Small intestine (tissue), 7 donors: Measurements from ENCODE around the gene LIN37. TPM values are rescaled to one million over a fixed set of nuclear protein-coding genes. Genes with fewer than 3 reads are reported as not detected.

Experiments
- DNase-seq, 2 donors: peaks; one replicate each; pipeline versions ENCODE4 v3.0.0 to v3.0.0-alpha.2; 2013
- FAIRE-seq: peaks from 2 replicates; lab custom pipeline; 2012; peaks lifted over from hg19 to GRCh38; lab: Jason Lieb, UNC
- H3K27ac ChIP-seq, 3 donors: one replicate each; pipeline ENCODE4 v1.5.1; 2013; ENCODE audit warnings: low read length in 2 of 3, mild to moderate bottlenecking in 2 of 3, control low read depth in 1 of 3, inconsistent platforms in 1 of 3, low read depth in 1 of 3, moderate library complexity in 1 of 3
- H3K27me3 ChIP-seq, 3 donors: one replicate each; pipeline ENCODE4 v1.6.1; 2013; ENCODE audit warnings: low read length in 3 of 3, inconsistent platforms in 1 of 3; ENCODE audit not compliant: control insufficient read depth in 3 of 3, insufficient read depth in 3 of 3
- H3K36me3 ChIP-seq, 3 donors: one replicate each; pipeline ENCODE4 v1.6.1; 2013; ENCODE audit warnings: low read length in 3 of 3, inconsistent platforms in 1 of 3, low read depth in 1 of 3, mild to moderate bottlenecking in 1 of 3, moderate library complexity in 1 of 3; ENCODE audit not compliant: control insufficient read depth in 3 of 3, insufficient read depth in 2 of 3
- H3K4me1 ChIP-seq, 3 donors: one replicate each; pipeline ENCODE4 v1.6.1; 2013; ENCODE audit warnings: low read length in 2 of 3, inconsistent platforms in 1 of 3, low read depth in 1 of 3, mild to moderate bottlenecking in 1 of 3, moderate library complexity in 1 of 3; ENCODE audit not compliant: control insufficient read depth in 3 of 3, insufficient read depth in 2 of 3
- H3K4me3 ChIP-seq, 3 donors: one replicate each; pipeline ENCODE4 v1.5.1; 2013; ENCODE audit warnings: low read length in 3 of 3, control low read depth in 1 of 3, inconsistent platforms in 1 of 3, low read depth in 1 of 3, mild to moderate bottlenecking in 1 of 3, moderate library complexity in 1 of 3
- H3K9me3 ChIP-seq, 2 donors: one replicate each; pipeline ENCODE4 v1.6.1; 2013; ENCODE audit warnings: low read depth in 1 of 2, low read length in 1 of 2; ENCODE audit not compliant: control insufficient read depth in 2 of 2, insufficient read depth in 1 of 2
- WGBS, 3 donors: extraction: QIAGEN DNeasy Blood & Tissue Kit; methylation state at CpG; one replicate each; pipeline ENCODE4 v1.1.7; 2013; 5-methylcytosine and 5-hydroxymethylcytosine counted together
- polyA plus RNA-seq, 4 donors: library from polyadenylated mRNA; stranded (reverse) in 3 of 4; unstranded in 1 of 4; fragments of 200-250 nt in 3 of 4; fragments of 120-200 nt in 1 of 4; gene quantifications; one replicate each; pipeline versions ENCODE4 v1.2.1 to v1.2.3, GENCODE V29; 2013
- donor health status: healthy with polysubstance abuse.
- donor health status: control.
- donor health status: control.
- donor health status: Bipolar disorder and iron deficiency.
- donor health status: healthy.

Gene LIN37
- polyA plus RNA-seq, 4 donors: 9.6 to 58.6 (median 26.7) TPM

DNA sequence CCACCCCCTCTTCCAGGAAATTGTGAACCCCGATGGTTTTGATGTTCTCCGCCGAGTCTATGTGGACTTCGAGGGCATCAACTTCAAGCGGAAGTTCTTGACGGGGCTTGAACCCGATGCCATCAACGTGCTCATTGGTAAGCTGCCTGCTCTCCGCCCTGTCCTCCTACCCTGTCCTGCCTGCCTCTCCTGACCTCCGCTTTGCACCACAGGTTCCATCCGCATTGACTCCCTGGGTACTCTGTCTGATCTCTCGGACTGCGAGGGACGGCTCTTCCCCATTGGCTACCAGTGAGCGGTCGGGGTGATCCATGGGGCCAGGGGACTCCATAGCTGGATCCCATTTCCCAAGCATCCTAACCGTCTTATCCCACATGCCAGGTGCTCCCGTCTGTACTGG is 18.1 kb upstream of the LIN37 start:
- no peak overlapping the region for H3K27ac ChIP-seq
- DNase-seq (no peak), FAIRE-seq (no peak)
- no peak overlapping the region for H3K4me3 ChIP-seq
- no peaks in the 10 kb centered on the region for H3K4me1 ChIP-seq
- WGBS, 3 donors: 95 to 96% (median 95%) methylated on average over 18 of the region's 18 CpGs
- peaks cover 36 to 98% (median 62%) of the 10 kb centered on the region in 3 donors for H3K36me3 ChIP-seq
- H3K27me3 ChIP-seq: no peaks in the 10 kb centered on the region
- H3K9me3 ChIP-seq: no peaks in the 10 kb centered on the region

GRCh38 chr19:35731353-35731752 is 17.0 kb upstream of the LIN37 start:
- Histone ChIP-seq H3K9me3 (no peaks in the 10 kb centered on the region), H3K36me3 (peaks cover 31 to 96% (median 57%) of the 10 kb centered on the region in 3 donors), H3K27ac (no peak overlapping the region), H3K27me3 (no peaks in the 10 kb centered on the region), H3K4me1 (no peaks in the 10 kb centered on the region), H3K4me3 (no peak overlapping the region)
- FAIRE-seq: no peak
- DNase-seq: no peak
- 77 to 87% (median 84%) methylated on average over 8 to 9 of the region's 9 CpGs for WGBS, 3 donors

DNA sequence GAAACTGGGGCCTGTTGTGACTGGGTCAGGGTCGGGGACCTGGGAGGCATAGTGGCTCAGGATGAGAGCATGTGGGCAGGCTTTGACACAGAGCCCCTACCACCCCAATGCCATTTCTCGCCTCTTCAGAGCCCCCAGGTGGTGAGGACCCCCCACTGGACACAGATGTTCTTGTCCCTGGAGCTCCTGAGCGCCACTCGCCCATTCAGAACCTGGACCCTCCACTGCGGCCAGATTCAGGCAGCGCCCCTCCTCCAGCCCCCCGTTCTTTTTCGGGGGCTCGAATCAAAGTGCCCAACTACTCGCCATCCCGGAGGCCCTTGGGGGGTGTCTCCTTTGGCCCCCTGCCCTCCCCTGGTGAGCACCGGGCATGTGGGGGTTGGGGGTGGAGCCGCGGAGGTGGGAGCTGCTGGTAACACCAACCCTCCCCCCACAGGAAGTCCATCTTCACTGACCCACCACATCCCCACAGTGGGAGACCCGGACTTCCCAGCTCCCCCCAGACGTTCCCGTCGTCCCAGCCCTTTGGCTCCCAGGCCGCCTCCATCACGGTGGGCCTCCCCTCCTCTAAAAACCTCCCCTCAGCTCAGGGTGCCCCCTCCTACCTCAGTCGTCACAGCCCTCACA is 16.5 kb upstream of the LIN37 start:
- no peak overlapping the region for H3K27ac ChIP-seq
- no peaks in the 10 kb centered on the region for H3K9me3 ChIP-seq
- WGBS, 3 donors: 91 to 96% (median 93%) methylated on average over 20 to 21 of the region's 21 CpGs
- FAIRE-seq (no peak), DNase-seq (no peak)
- H3K27me3 ChIP-seq: no peaks in the 10 kb centered on the region
- H3K4me1 ChIP-seq: no peaks in the 10 kb centered on the region
- peaks cover 30 to 97% (median 57%) of the 10 kb centered on the region in 3 donors for H3K36me3 ChIP-seq
- no peak overlapping the region for H3K4me3 ChIP-seq

DNA sequence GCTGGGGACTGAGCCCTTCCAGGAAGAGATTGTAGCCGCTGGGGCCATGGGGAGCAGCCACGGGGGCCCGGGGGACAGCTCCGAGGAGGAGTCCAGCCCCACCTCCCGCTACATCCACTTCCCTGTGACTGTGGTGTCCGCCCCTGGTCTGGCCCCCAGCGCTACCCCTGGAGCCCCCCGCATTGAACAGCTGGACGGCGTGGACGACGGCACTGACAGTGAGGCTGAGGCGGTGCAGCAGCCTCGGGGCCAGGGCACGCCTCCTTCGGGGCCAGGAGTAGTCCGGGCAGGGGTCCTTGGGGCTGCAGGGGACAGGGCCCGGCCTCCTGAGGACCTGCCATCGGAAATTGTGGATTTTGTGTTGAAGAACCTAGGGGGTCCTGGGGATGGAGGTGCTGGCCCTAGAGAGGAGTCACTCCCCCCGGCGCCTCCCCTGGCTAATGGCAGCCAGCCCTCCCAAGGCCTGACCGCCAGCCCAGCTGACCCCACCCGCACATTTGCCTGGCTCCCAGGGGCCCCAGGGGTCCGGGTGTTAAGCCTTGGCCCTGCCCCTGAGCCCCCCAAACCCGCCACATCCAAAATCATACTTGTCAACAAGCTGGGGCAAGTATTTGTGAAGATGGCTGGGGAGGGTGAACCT is 15.7 kb upstream of the LIN37 start:
- DNase-seq: no peak

GRCh38 chr19:35733180-35734125 is 14.9 kb upstream of the LIN37 start:
- H3K27me3 ChIP-seq: no peaks in the 10 kb centered on the region
- H3K27ac ChIP-seq: no peak overlapping the region
- WGBS, 3 donors: 88 to 91% (median 90%) methylated on average over 29 to 35 of the region's 35 CpGs
- no peaks in the 10 kb centered on the region for H3K4me1 ChIP-seq
- FAIRE-seq (no peak), DNase-seq (no peak)
- H3K36me3 ChIP-seq: peaks cover 29 to 97% (median 44%) of the 10 kb centered on the region in 3 donors
- H3K4me3 ChIP-seq: no peak overlapping the region
- no peaks in the 10 kb centered on the region for H3K9me3 ChIP-seq

More for the DNA sequence above, 15.7 kb upstream of the LIN37 start:
- no peak for FAIRE-seq
- H3K9me3 ChIP-seq: no peaks in the 10 kb centered on the region
- peaks cover 28 to 97% (median 50%) of the 10 kb centered on the region in 3 donors for H3K36me3 ChIP-seq
- no peaks in the 10 kb centered on the region for H3K27me3 ChIP-seq
- H3K4me3 ChIP-seq: no peak overlapping the region
- 89% methylated on average over 23 to 25 of the region's 25 CpGs for WGBS, 3 donors
- H3K27ac ChIP-seq: no peak overlapping the region
- no peaks in the 10 kb centered on the region for H3K4me1 ChIP-seq

GRCh38 chr19:35734273-35734672 is 14.1 kb upstream of the LIN37 start:
- FAIRE-seq: no peak
- WGBS, 3 donors: 91 to 95% (median 92%) methylated on average over 8 of the region's 8 CpGs

DNA sequence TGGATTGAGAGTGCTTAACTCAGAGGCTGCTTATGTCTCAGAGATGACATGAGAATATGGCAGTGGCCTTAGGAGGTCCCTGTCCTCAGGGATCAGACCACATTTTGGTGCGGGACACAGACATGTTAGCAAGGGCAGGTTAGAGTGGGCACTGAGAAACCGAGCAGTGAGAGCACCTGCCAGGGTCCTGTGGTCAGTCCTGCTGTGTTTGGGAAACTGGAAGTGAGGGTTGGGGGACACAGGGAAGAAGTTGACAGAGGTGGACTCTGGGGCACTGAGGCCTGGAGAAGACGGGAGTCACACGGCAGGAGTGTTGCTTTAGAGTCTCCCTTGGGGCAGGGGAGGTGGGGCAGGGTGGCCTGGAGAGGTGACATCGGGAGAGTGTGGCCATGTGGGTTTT is 13.5 kb upstream of the LIN37 start:
- DNase-seq (no peak), FAIRE-seq (no peak)
- Histone ChIP-seq H3K36me3 (peaks cover 26 to 93% (median 36%) of the 10 kb centered on the region in 3 donors), H3K4me1 (peaks cover 0 to 3% (median 0%) of the 10 kb centered on the region in 3 donors), H3K27ac (no peak overlapping the region), H3K27me3 (no peaks in the 10 kb centered on the region), H3K4me3 (no peak overlapping the region), H3K9me3 (no peaks in the 10 kb centered on the region)
- 85 to 89% (median 88%) methylated on average over 4 to 5 of the region's 5 CpGs for WGBS, 3 donors

More at GRCh38 chr19:35734273-35734672, 14.1 kb upstream of the LIN37 start:
- no peak overlapping the region for H3K27ac ChIP-seq
- H3K4me1 ChIP-seq: no peaks in the 10 kb centered on the region
- H3K4me3 ChIP-seq: no peak overlapping the region
- H3K9me3 ChIP-seq: no peaks in the 10 kb centered on the region
- peaks cover 27 to 97% (median 40%) of the 10 kb centered on the region in 3 donors for H3K36me3 ChIP-seq
- H3K27me3 ChIP-seq: no peaks in the 10 kb centered on the region
- DNase-seq: no peak
